Stimulated activated naive CD4-positive, alpha-beta T cell treated with Interleukin-2 at 50 U/mL for 16 hours (primary cell): ENCODE data around the gene KLF4.

Experiments
- DNase-seq: peaks from one replicate; lab custom pipeline; 2025; lab: John Stamatoyannopoulos, UW

The KLF4 gene

GRCh38 chr9:107487521-107488374 is 1.8 kb downstream of the KLF4 start:
- no peak for DNase-seq

- DNase-seq = no peak
Observed at GRCh38 chr9:107486674-107487520, 2.7 kb downstream of the KLF4 start.

GRCh38 chr9:107485458-107486043 is 4.0 kb downstream of the KLF4 start:
- no peak for DNase-seq

- no peak for DNase-seq
Observed at GRCh38 chr9:107484117-107484723, 5.3 kb downstream of the KLF4 start.

DNA sequence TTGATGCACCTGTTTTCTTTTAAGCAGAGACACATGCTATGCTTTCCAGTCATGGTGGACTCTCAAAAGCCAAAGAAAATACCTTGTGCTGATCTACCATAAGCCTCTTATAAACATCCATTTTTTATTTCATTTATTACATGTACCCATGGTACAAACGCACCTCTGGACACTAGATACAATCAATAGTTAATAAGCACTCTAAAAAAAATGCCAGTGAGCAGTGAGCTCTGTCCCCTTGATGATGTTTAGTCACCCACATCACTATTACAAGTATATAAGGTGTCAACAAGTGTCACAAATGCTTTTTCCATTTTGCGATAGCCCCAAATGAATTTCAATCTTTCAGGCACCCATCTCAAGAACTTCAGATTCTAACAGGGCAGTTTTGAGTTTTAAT is 5.9 kb downstream of the KLF4 start:
- no peak for DNase-seq

GRCh38 chr9:107481035-107481434 is 8.5 kb downstream of the KLF4 start:
- DNase-seq = no peak

- no peak for DNase-seq
Observed at GRCh38 chr9:107480386-107480789, 9.2 kb downstream of the KLF4 start.

DNA sequence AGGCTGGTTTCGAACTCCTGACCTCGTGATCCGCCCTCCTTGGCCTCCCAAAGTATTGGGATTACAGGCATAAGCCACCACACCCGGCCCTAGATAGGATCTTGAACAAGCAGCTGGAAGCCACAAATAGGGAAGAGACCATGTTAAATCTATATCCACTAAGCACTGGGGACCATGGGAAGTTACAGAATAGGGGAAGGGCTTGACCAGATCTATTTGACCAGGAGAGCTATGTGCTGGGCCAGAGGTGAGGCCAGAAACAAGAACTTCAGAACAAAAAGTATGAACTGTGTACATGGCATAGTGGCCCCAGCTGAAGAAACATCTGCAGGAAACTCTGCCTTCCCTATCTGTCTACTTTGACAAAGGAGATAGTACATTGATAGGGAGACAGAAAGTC is 10.8 kb downstream of the KLF4 start:
- no peak for DNase-seq

- DNase-seq = no peak
Observed at GRCh38 chr9:107474124-107474523, 15.4 kb downstream of the KLF4 start.

GRCh38 chr9:107472581-107473340 is 16.8 kb downstream of the KLF4 start:
- no peak for DNase-seq

DNA sequence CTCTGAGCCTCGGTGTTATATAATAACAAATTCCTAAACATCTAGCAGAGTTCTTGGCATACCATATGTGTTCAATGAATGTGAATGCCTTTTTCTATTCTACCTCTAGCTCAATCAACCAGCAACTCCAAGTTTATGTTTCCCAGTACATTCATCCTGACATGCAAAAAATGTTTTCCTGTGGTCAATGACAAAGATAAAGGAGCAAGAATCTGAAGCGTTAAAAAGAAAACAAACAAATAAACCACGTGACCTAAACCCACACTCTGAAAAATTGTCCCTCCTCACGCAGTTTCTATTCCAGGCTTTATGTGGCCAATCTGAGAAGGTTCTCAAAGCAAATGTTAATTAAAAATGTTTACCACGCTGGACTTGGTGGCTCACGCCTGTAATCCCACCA is 18.0 kb downstream of the KLF4 start:
- no peak for DNase-seq

DNA sequence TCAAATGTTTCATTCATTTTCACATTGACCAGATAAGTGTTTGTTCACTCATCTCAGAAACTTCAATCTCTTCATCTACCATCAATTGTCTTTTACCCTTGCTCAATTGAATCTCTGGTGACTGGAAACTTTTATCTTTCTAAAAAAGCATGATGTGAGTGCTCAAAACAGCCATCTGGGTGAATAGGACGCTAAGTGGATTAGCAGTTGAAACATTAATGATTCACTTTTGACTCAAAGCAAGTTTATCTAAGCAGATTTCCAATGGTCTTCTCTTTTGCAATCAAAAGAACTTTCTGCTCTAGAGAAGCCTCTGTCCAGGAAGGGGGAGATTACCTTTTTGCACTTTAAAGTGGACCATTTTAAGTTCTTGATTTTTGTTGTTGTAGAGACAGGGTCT is 22.2 kb downstream of the KLF4 start:
- no peak for DNase-seq

- DNase-seq = no peak
Observed at GRCh38 chr9:107466826-107467225, 22.7 kb downstream of the KLF4 start.

- no peak for DNase-seq
Observed at GRCh38 chr9:107465467-107466451, 23.8 kb downstream of the KLF4 start.

DNA sequence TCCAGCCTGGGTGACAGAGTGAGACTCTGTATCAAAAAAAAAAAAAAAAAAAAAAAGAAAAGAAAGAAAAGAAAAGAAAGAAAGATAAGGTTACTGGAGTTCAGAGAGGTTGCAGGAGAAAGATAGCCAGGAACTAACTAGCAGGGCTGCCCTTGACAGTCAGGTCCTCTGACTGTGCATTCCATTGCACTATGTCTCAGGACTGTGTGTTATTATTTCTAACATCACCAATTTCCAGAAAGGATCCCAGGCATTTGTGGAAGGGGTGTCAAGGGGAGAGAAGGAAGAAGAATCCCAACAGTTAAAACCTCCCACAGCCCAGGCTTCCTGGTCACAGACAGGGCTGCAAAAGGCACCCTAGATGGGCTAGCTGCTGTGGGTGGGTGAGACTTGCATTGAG is 25.1 kb downstream of the KLF4 start:
- no peak for DNase-seq

GRCh38 chr9:107462691-107463090 is 26.9 kb downstream of the KLF4 start:
- no peak for DNase-seq

GRCh38 chr9:107460153-107461023 is 29.2 kb downstream of the KLF4 start:
- DNase-seq = no peak

DNA sequence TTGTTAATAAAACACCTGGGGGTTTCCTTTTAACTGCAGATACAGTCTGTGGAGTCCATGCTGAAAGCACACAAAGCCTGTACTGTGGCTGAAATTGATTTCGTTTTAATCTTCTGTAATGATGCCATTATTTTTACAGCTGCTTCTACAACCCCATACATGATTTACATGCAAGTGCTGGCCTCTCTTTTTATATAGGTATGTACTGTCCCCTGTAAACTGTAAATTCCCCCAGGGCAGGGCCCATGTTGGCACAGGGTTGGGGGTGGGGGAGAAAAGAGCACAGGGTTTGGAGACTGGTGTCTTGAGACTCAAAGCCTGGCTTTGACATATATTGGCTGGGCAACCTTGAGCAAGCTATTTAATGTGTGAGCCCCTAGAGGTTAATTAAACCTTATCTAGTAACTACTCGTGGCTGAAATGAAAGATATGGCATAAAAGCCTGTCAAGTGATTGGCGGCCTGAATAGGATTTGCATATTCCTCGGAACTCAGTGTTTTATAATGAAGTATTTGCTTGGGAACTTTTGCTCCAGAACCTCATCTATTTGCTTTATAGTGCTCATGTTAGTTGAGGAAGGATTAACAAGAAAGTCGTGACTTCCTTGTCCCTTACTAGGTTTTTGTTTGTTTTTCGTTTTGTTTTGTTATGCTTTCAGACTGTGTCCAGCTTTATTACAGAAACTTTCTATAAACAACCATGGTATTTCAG is 34.0 kb downstream of the KLF4 start:
- DNase-seq = no peak

GRCh38 chr9:107453479-107453878 is 36.1 kb downstream of the KLF4 start:
- DNase-seq = no peak
